ENCODE measurements around the gene GRID1. TPM values are rescaled to one million over a fixed set of nuclear protein-coding genes. Genes with fewer than 3 reads are reported as not detected.

GRID1 gene
- total RNA-seq, 4 donors from 2014 or later: 0.03 to 2.7 (median 0.49) TPM

DNA sequence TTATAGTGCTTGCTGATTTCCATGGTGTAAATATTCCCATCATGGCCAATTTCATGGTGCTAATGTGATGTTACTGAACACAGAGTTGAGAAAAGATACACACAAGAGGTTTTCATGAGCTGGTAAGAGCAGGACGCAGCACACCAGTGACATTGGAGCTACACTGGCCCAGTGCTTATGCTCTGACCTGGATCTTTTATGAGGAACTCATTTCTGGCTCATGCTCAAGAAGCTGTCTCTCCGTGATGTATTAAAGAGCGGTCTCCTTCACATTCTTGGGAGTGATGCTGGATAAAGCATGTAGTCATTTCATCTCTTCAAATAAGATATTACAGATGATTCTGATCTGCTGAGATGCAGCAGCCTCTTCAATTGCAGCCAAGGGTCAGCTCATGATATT lies 785.2 kb downstream of the GRID1 start:
- 72 to 89% methylated on average over 3 of the region's 3 CpGs for WGBS, 2 donors
- no peak overlapping the region for H3K27ac ChIP-seq
- no peaks in the 10 kb centered on the region for H3K4me1 ChIP-seq
- no peak for DNase-seq
- H3K27me3 ChIP-seq: no peaks in the 10 kb centered on the region
- H3K4me3 ChIP-seq: no peak overlapping the region
- no peaks in the 10 kb centered on the region for H3K9me3 ChIP-seq
- intact Hi-C loops (cut with DNase I): no loop called here
- no peaks in the 10 kb centered on the region for H3K36me3 ChIP-seq
- TF ChIP-seq, protein P1, sequence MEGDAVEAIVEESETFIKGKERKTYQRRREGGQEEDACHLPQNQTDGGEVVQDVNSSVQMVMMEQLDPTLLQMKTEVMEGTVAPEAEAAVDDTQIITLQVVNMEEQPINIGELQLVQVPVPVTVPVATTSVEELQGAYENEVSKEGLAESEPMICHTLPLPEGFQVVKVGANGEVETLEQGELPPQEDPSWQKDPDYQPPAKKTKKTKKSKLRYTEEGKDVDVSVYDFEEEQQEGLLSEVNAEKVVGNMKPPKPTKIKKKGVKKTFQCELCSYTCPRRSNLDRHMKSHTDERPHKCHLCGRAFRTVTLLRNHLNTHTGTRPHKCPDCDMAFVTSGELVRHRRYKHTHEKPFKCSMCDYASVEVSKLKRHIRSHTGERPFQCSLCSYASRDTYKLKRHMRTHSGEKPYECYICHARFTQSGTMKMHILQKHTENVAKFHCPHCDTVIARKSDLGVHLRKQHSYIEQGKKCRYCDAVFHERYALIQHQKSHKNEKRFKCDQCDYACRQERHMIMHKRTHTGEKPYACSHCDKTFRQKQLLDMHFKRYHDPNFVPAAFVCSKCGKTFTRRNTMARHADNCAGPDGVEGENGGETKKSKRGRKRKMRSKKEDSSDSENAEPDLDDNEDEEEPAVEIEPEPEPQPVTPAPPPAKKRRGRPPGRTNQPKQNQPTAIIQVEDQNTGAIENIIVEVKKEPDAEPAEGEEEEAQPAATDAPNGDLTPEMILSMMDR (IDR thresholded peaks at IDR 0.05): no peak
- no peak for TF ChIP-seq POLR2A (IDR thresholded peaks at IDR 0.05)

GRCh38 chr10:85580585-85580984 lies 786.0 kb downstream of the GRID1 start:
- intact Hi-C loops (cut with DNase I): no loop called here
- H3K27ac ChIP-seq: no peak overlapping the region
- H3K36me3 ChIP-seq: no peaks in the 10 kb centered on the region
- DNase-seq: no peak
- WGBS, 2 donors: 32 to 57% methylated on average over 2 of the region's 2 CpGs
- H3K27me3 ChIP-seq: no peaks in the 10 kb centered on the region
- H3K9me3 ChIP-seq: no peaks in the 10 kb centered on the region
- no peak overlapping the region for H3K4me3 ChIP-seq
- TF ChIP-seq, protein P1 (IDR thresholded peaks at IDR 0.05): no peak
- TF ChIP-seq POLR2A (IDR thresholded peaks at IDR 0.05): no peak
- H3K4me1 ChIP-seq: no peaks in the 10 kb centered on the region

DNA sequence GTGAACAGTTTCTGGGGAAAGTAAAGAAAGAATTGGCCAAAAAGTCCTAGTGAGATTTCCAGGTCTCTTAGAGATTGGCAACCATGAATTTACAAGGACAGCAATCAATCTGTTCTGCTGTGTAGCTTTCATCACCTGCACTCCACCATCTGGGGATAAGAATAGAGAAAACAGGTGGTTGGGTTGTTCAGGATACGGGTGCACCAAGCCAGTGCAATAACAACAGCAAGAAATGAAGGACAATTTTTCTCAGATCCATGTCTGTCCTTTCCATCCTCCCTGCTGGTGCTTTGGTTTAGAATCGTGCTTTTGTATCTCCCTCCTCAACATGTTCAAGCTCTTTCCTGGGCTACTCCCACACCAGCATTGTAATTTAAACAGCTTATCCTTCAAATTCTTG lies 787.7 kb downstream of the GRID1 start:
- no peaks in the 10 kb centered on the region for H3K4me1 ChIP-seq
- H3K27ac ChIP-seq: no peak overlapping the region
- no peaks in the 10 kb centered on the region for H3K9me3 ChIP-seq
- intact Hi-C loops (cut with DNase I): no loop called here
- TF ChIP-seq, protein P1 (IDR thresholded peaks at IDR 0.05): no peak
- no peak for TF ChIP-seq POLR2A (IDR thresholded peaks at IDR 0.05)
- H3K4me3 ChIP-seq: no peak overlapping the region
- H3K27me3 ChIP-seq: no peaks in the 10 kb centered on the region
- WGBS, 2 donors: 62 to 85% methylated on average over 2 of the region's 2 CpGs
- no peak for DNase-seq
- no peaks in the 10 kb centered on the region for H3K36me3 ChIP-seq

- Histone ChIP-seq H3K9me3 (no peaks in the 10 kb centered on the region), H3K4me3 (no peak overlapping the region), H3K27me3 (no peaks in the 10 kb centered on the region), H3K36me3 (no peaks in the 10 kb centered on the region), H3K4me1 (no peaks in the 10 kb centered on the region), H3K27ac (no peak overlapping the region)
- intact Hi-C loops (cut with DNase I): no loop called here
- 78 to 94% methylated on average over 1 of the region's 1 CpG for WGBS, 2 donors
- no peak for DNase-seq
- TF ChIP-seq, protein P1 (IDR thresholded peaks at IDR 0.05): no peak
- no peak for TF ChIP-seq POLR2A (IDR thresholded peaks at IDR 0.05)
Measured at GRCh38 chr10:85575441-85575840, 791.2 kb downstream of the GRID1 start.

DNA sequence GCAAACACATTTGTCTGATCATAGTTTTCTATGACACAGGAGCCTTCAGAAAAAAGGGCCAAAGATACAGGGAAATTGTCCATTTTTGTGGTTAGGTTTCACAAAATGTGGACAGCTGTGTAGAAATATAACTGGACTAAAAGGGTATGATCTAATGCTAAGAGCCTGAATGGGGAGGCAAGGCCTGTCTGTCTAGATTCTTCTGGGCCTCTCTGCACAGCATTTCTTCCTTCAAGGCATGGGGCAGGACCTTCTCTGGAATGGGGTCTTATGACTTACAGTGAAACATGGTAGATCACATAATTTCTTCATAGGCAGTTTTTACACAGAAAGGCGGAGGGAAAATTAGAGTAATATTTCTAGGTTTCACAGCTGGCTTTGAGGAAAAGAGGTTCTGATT lies 795.7 kb downstream of the GRID1 start:
- no peak for TF ChIP-seq POLR2A (IDR thresholded peaks at IDR 0.05)
- TF ChIP-seq, protein P1 (IDR thresholded peaks at IDR 0.05): no peak
- H3K27me3 ChIP-seq: no peaks in the 10 kb centered on the region
- no peak overlapping the region for H3K27ac ChIP-seq
- WGBS, 2 donors: 87 to 91% methylated on average over 1 of the region's 1 CpG
- intact Hi-C loops (cut with DNase I): no loop called here
- no peaks in the 10 kb centered on the region for H3K9me3 ChIP-seq
- no peaks in the 10 kb centered on the region for H3K4me1 ChIP-seq
- no peak overlapping the region for H3K4me3 ChIP-seq
- H3K36me3 ChIP-seq: no peaks in the 10 kb centered on the region
- no peak for DNase-seq

Data from esophagus squamous epithelium (tissue), 5 donors.